Neural progenitor cell (in vitro differentiated cells): Measurements from ENCODE around the gene MRAS. TPM values are rescaled to one million over a fixed set of nuclear protein-coding genes. Genes with fewer than 3 reads are reported as not detected.
"Not testable (repeated sequence)": the region's sequence is repeated elsewhere in the genome, so short reads cannot be mapped to it uniquely, and the experiment has no call there.

Source experiments
- DNase-seq: peaks from one replicate; pipeline ENCODE4 v3.0.0-alpha.2; 2016; ENCODE audit warnings: low spot score
- H2AFZ ChIP-seq: fragments of 200-600 bp; sonication (generic); replicated peaks from 2 replicates; pipeline ENCODE4 v1.6.1; 2016; ENCODE audit warnings: antibody characterized with exemption
- H3F3A ChIP-seq: fragments of 200-600 bp; sonication (generic); 2 replicates; pipeline ENCODE4 v1.6.1; 2016; ENCODE audit warnings: antibody characterized with exemption, low read depth
- H3K27ac ChIP-seq: fragments of 200-600 bp; sonication (generic); 2 replicates; pipeline ENCODE4 v1.5.1; 2016; ENCODE audit warnings: mild to moderate bottlenecking
- H3K27me3 ChIP-seq: fragments of 200-600 bp; sonication (generic); 2 replicates; pipeline ENCODE4 v1.6.1; 2016; ENCODE audit warnings: mild to moderate bottlenecking, moderate library complexity
- H3K36me3 ChIP-seq: fragments of 200-600 bp; sonication (generic); 2 replicates; pipeline ENCODE4 v1.5.1; 2016
- H3K4me1 ChIP-seq: fragments of 200-600 bp; sonication (generic); 2 replicates; pipeline ENCODE4 v1.6.1; 2016; ENCODE audit warnings: mixed run types
- H3K4me2 ChIP-seq: fragments of 200-600 bp; sonication (generic); 2 replicates; pipeline ENCODE4 v1.6.1; 2016
- H3K4me3 ChIP-seq: fragments of 200-600 bp; sonication (generic); 2 replicates; pipeline ENCODE4 v1.5.1; 2016
- H3K79me2 ChIP-seq: fragments of 200-600 bp; sonication (generic); 2 replicates; pipeline ENCODE4 v1.6.1; 2016; ENCODE audit warnings: low read depth
- H3K9ac ChIP-seq: fragments of 200-600 bp; sonication (generic); 2 replicates; pipeline ENCODE4 v1.6.1; 2016
- H3K9me3 ChIP-seq: fragments of 200-600 bp; sonication (generic); 2 replicates; pipeline ENCODE4 v1.5.1; 2016; ENCODE audit warnings: low read depth
- H4K20me1 ChIP-seq: fragments of 200-600 bp; sonication (generic); 2 replicates; pipeline ENCODE4 v1.6.1; 2016; ENCODE audit warnings: low read depth
- H3K27ac Mint-ChIP-seq: 3 replicates; pipeline ENCODE4 v1.8.0; 2021; ENCODE audit warnings: mixed read lengths
- H3K27me3 Mint-ChIP-seq: 2 replicates; pipeline ENCODE4 v1.8.0; 2022; ENCODE audit warnings: low read depth, mild to moderate bottlenecking, inconsistent platforms, moderate library complexity, mixed read lengths; ENCODE audit not compliant: insufficient read depth
- H3K36me3 Mint-ChIP-seq: 3 replicates; pipeline ENCODE4 v1.8.0; 2021; ENCODE audit warnings: mixed read lengths
- H3K4me1 Mint-ChIP-seq: 3 replicates; pipeline ENCODE4 v1.8.0; 2021; ENCODE audit warnings: mixed read lengths
- H3K4me3 Mint-ChIP-seq: 3 replicates; pipeline ENCODE4 v1.8.0; 2021; ENCODE audit warnings: mild to moderate bottlenecking, moderate library complexity, mixed read lengths
- H3K9me3 Mint-ChIP-seq: 3 replicates; pipeline ENCODE4 v1.8.0; 2020; ENCODE audit warnings: mixed read lengths
- CTCF ChIP-seq: fragments of 200-600 bp; sonication (generic); IDR thresholded peaks from 2 replicates; pipeline ENCODE4 v1.5.1; 2017; ENCODE audit warnings: antibody characterized with exemption, mild to moderate bottlenecking
- EZH2 ChIP-seq: fragments of 200-600 bp; sonication (generic); IDR thresholded peaks from 2 replicates; pipeline ENCODE4 v1.6.1; 2017; ENCODE audit warnings: antibody characterized with exemption, mild to moderate bottlenecking, moderate library complexity
- EZH2phosphoT487 ChIP-seq: fragments of 200-600 bp; sonication (generic); IDR thresholded peaks from 2 replicates; pipeline ENCODE4 v1.6.1; 2017; ENCODE audit warnings: antibody characterized with exemption
- total RNA-seq: library from RNA; depleted of rRNA; stranded (reverse); fragments of >200 nt; gene quantifications from 2 replicates; pipeline ENCODE4 v1.2.3, GENCODE V29; 2015; ENCODE audit warnings: low replicate concordance

MRAS gene
- total RNA-seq, 1 donor from 2014 or later: 17.2 TPM

GRCh38 chr3:138450704-138451424, 102.5 kb downstream of the MRAS start:
- Histone ChIP-seq H3K4me2 (no peak overlapping the region), H3K4me1 (no peaks in the 10 kb centered on the region), H3K4me3 (no peak overlapping the region), H2AFZ (no peak overlapping the region), H3K9me3 (no peaks in the 10 kb centered on the region), H3F3A (no peaks in the 10 kb centered on the region), H4K20me1 (no peaks in the 10 kb centered on the region), H3K9ac (no peak overlapping the region), H3K27ac (no peak overlapping the region), H3K27me3 (no peaks in the 10 kb centered on the region), H3K36me3 (no peaks in the 10 kb centered on the region), H3K79me2 (no peaks in the 10 kb centered on the region)
- Mint-ChIP-seq H3K36me3 (no peaks in the 10 kb centered on the region), H3K4me3 (no peak overlapping the region), H3K27me3 (peaks cover 9% of the 10 kb centered on the region), H3K4me1 (no peaks in the 10 kb centered on the region), H3K27ac (no peak overlapping the region), H3K9me3 (no peaks in the 10 kb centered on the region)
- no peak for DNase-seq
- TF ChIP-seq EZH2 (no peak), CTCF (no peak), EZH2phosphoT487 (no peak)

GRCh38 chr3:138451595-138452162, 103.3 kb downstream of the MRAS start:
- Histone ChIP-seq H3K79me2 (no peaks in the 10 kb centered on the region), H3K9me3 (no peaks in the 10 kb centered on the region), H3K27ac (no peak overlapping the region), H3K4me3 (no peak overlapping the region), H4K20me1 (no peaks in the 10 kb centered on the region), H2AFZ (no peak overlapping the region), H3K9ac (no peak overlapping the region), H3K27me3 (no peaks in the 10 kb centered on the region), H3K36me3 (no peaks in the 10 kb centered on the region), H3F3A (no peaks in the 10 kb centered on the region), H3K4me1 (no peaks in the 10 kb centered on the region), H3K4me2 (no peak overlapping the region)
- TF ChIP-seq CTCF (no peak), EZH2phosphoT487 (no peak), EZH2 (no peak)
- DNase-seq: no peak
- Mint-ChIP-seq H3K9me3 (no peaks in the 10 kb centered on the region), H3K36me3 (no peaks in the 10 kb centered on the region), H3K27ac (no peak overlapping the region), H3K4me1 (no peaks in the 10 kb centered on the region), H3K4me3 (no peak overlapping the region), H3K27me3 (peaks cover 9% of the 10 kb centered on the region)

GRCh38 chr3:138452436-138452835, 104.1 kb downstream of the MRAS start:
- H2AFZ ChIP-seq: no peak overlapping the region
- H3K4me2 ChIP-seq: no peak overlapping the region
- H3K4me3 ChIP-seq: no peak overlapping the region
- no peak for TF ChIP-seq EZH2
- TF ChIP-seq EZH2phosphoT487: no peak
- no peak for TF ChIP-seq CTCF
- H3K27me3 ChIP-seq: no peaks in the 10 kb centered on the region
- no peaks in the 10 kb centered on the region for H3K79me2 ChIP-seq
- no peak for DNase-seq
- Mint-ChIP-seq H3K27ac (no peak overlapping the region), H3K9me3 (no peaks in the 10 kb centered on the region), H3K36me3 (no peaks in the 10 kb centered on the region), H3K4me3 (no peak overlapping the region), H3K4me1 (peaks cover 4% of the 10 kb centered on the region), H3K27me3 (peaks cover 9% of the 10 kb centered on the region)
- no peaks in the 10 kb centered on the region for H3F3A ChIP-seq
- H3K9ac ChIP-seq: no peak overlapping the region
- no peaks in the 10 kb centered on the region for H4K20me1 ChIP-seq
- H3K4me1 ChIP-seq: no peaks in the 10 kb centered on the region
- H3K9me3 ChIP-seq: no peaks in the 10 kb centered on the region
- H3K36me3 ChIP-seq: no peaks in the 10 kb centered on the region
- no peak overlapping the region for H3K27ac ChIP-seq

- H3K79me2 ChIP-seq, H3K9me3 Mint-ChIP-seq, H3K4me1 Mint-ChIP-seq, H3K27me3 ChIP-seq, DNase-seq, H3K27ac ChIP-seq, H2AFZ ChIP-seq, H3K4me1 ChIP-seq, H3K27ac Mint-ChIP-seq, H4K20me1 ChIP-seq, H3K4me3 ChIP-seq, H3K9me3 ChIP-seq, H3K36me3 Mint-ChIP-seq, H3K9ac ChIP-seq, H3F3A ChIP-seq, H3K27me3 Mint-ChIP-seq, H3K4me2 ChIP-seq, H3K4me3 Mint-ChIP-seq, H3K36me3 ChIP-seq: not testable (repeated sequence)
These were observed 105.6 kb downstream of the MRAS start for GRCh38 chr3:138453940-138454339.
